Mesendoderm (in vitro differentiated cells): ENCODE data around the gene PCDHGA8.

Experiments
- DNase-seq: peaks from one replicate; pipeline ENCODE4 v3.0.0; 2013
- H2AK5ac ChIP-seq: 2 replicates; pipeline ENCODE4 v1.6.1; 2013; ENCODE audit warnings: low read length, inconsistent platforms
- H2BK120ac ChIP-seq: 2 replicates; pipeline ENCODE4 v1.6.1; 2013; ENCODE audit warnings: low read depth, mild to moderate bottlenecking, low read length, moderate library complexity, mixed read lengths
- H2BK15ac ChIP-seq: replicated peaks from 2 replicates; pipeline ENCODE4 v1.6.1; 2013; ENCODE audit warnings: low read depth, mild to moderate bottlenecking, moderate library complexity
- H2BK5ac ChIP-seq: 2 replicates; pipeline ENCODE4 v1.6.1; 2013; ENCODE audit warnings: low read length, inconsistent platforms
- H3K18ac ChIP-seq: 2 replicates; pipeline ENCODE4 v1.6.1; 2013; ENCODE audit warnings: mild to moderate bottlenecking, low read length, mixed read lengths
- H3K23ac ChIP-seq: one replicate; pipeline ENCODE4 v1.6.1; 2013; ENCODE audit warnings: low read length
- H3K27ac ChIP-seq: 2 replicates; pipeline ENCODE4 v1.5.1; 2013; ENCODE audit warnings: low read depth, mild to moderate bottlenecking, inconsistent platforms, low read length, moderate library complexity
- H3K27me3 ChIP-seq: 2 replicates; pipeline ENCODE4 v1.6.1; 2013; ENCODE audit warnings: low read length, control low read depth, mild to moderate bottlenecking, inconsistent platforms; ENCODE audit not compliant: insufficient read depth, poor library complexity
- H3K36me3 ChIP-seq: 2 replicates; pipeline ENCODE4 v1.6.1; 2013; ENCODE audit warnings: low read length, inconsistent platforms; ENCODE audit not compliant: control insufficient read depth, insufficient read depth
- H3K4ac ChIP-seq: one replicate; pipeline ENCODE4 v1.6.1; 2013; ENCODE audit warnings: low read depth, mild to moderate bottlenecking, low read length, moderate library complexity
- H3K4me1 ChIP-seq: 2 replicates; pipeline ENCODE4 v1.6.1; 2013; ENCODE audit warnings: low read depth, low read length, inconsistent platforms; ENCODE audit not compliant: control insufficient read depth
- H3K4me2 ChIP-seq: 2 replicates; pipeline ENCODE4 v1.6.1; 2013; ENCODE audit warnings: low read length
- H3K4me3 ChIP-seq: 2 replicates; pipeline ENCODE4 v1.5.1; 2013; ENCODE audit warnings: mild to moderate bottlenecking, low read length
- H3K56ac ChIP-seq: one replicate; pipeline ENCODE4 v1.6.1; 2013; ENCODE audit warnings: low read length
- H3K79me1 ChIP-seq: 2 replicates; pipeline ENCODE4 v1.6.1; 2013; ENCODE audit warnings: low read length, inconsistent platforms
- H3K79me2 ChIP-seq: 2 replicates; pipeline ENCODE4 v1.6.1; 2013; ENCODE audit warnings: mild to moderate bottlenecking, low read length; ENCODE audit not compliant: control insufficient read depth, insufficient read depth
- H3K9ac ChIP-seq: 2 replicates; pipeline ENCODE4 v1.6.1; 2013; ENCODE audit warnings: low read length, inconsistent platforms
- H4K5ac ChIP-seq: one replicate; pipeline ENCODE4 v1.6.1; 2013; ENCODE audit warnings: low read length
- H4K8ac ChIP-seq: one replicate; pipeline ENCODE4 v1.6.1; 2013; ENCODE audit warnings: low read depth, mild to moderate bottlenecking, control low read depth, low read length, moderate library complexity
- WGBS: extraction: QIAGEN DNeasy Blood & Tissue Kit; methylation state at CpG from one replicate; pipeline ENCODE4 v1.1.7; 2013; ENCODE audit warnings: low lambda C conversion rate, missing lambda C conversion rate; ENCODE audit not compliant: insufficient coverage; ENCODE audit errors: extremely low coverage; 5-methylcytosine and 5-hydroxymethylcytosine counted together

PCDHGA8 gene

DNA sequence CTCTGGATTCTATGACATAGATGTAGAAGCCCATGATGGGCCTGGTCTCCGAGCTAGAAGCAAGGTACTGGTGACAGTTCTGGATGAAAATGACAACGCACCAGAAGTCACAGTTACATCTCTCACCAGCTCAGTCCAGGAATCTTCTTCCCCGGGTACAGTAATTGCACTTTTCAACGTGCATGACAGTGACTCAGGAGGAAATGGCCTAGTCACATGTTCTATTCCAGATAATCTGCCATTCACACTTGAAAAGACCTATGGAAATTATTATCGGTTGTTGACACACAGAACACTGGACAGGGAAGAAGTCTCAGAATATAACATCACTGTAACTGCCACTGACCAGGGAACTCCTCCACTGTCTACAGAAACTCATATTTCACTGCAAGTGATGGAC is 36.3 kb upstream of the PCDHGA8 start:
- no peak overlapping the region for H2AK5ac ChIP-seq
- no peak overlapping the region for H2BK120ac ChIP-seq
- H4K5ac ChIP-seq, result no peak overlapping the region
- H4K8ac ChIP-seq, result no peak overlapping the region
- no peak overlapping the region for H3K27ac ChIP-seq
- no peaks in the 10 kb centered on the region for H3K4me1 ChIP-seq
- H3K79me1 ChIP-seq, result no peaks in the 10 kb centered on the region
- H3K9ac ChIP-seq, result no peak overlapping the region
- WGBS, result no CpG with 5 or more reads among the region's 5 CpGs
- H3K36me3 ChIP-seq, result no peaks in the 10 kb centered on the region
- H2BK5ac ChIP-seq, result no peak overlapping the region
- H3K79me2 ChIP-seq, result no peaks in the 10 kb centered on the region
- no peak overlapping the region for H3K18ac ChIP-seq
- no peak overlapping the region for H3K4me2 ChIP-seq
- no peak overlapping the region for H3K56ac ChIP-seq
- H3K27me3 ChIP-seq, result no peaks in the 10 kb centered on the region
- no peak overlapping the region for H3K23ac ChIP-seq
- DNase-seq, result no peak
- no peak overlapping the region for H3K4ac ChIP-seq
- no peak overlapping the region for H2BK15ac ChIP-seq
- no peak overlapping the region for H3K4me3 ChIP-seq

DNA sequence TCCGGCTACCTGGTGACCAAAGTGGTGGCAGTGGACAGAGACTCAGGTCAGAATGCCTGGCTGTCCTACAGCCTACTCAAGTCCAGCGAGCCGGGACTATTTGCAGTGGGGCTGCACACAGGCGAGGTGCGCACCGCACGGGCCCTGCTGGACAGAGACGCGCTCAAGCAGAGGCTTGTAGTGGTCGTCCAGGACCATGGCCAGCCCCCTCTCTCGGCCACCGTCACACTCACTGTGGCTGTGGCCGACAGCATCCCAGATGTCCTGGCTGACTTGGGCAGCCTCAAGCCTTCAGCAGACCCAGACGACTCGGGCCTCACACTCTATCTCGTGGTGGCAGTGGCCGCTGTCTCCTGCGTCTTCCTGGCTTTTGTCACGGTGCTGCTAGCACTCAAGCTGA is 35.5 kb upstream of the PCDHGA8 start:
- Histone ChIP-seq H3K18ac (no peak overlapping the region), H4K8ac (no peak overlapping the region), H4K5ac (no peak overlapping the region), H3K23ac (no peak overlapping the region), H2AK5ac (no peak overlapping the region), H3K4me3 (no peak overlapping the region), H3K9ac (no peak overlapping the region), H3K4ac (no peak overlapping the region), H3K27ac (no peak overlapping the region), H3K4me1 (no peaks in the 10 kb centered on the region), H2BK5ac (no peak overlapping the region), H2BK15ac (no peak overlapping the region), H3K79me2 (no peaks in the 10 kb centered on the region), H3K36me3 (no peaks in the 10 kb centered on the region), H3K4me2 (no peak overlapping the region), H3K27me3 (no peaks in the 10 kb centered on the region), H2BK120ac (no peak overlapping the region), H3K79me1 (no peaks in the 10 kb centered on the region), H3K56ac (no peak overlapping the region)
- no peak for DNase-seq
- WGBS, result no CpG with 5 or more reads among the region's 19 CpGs

DNA sequence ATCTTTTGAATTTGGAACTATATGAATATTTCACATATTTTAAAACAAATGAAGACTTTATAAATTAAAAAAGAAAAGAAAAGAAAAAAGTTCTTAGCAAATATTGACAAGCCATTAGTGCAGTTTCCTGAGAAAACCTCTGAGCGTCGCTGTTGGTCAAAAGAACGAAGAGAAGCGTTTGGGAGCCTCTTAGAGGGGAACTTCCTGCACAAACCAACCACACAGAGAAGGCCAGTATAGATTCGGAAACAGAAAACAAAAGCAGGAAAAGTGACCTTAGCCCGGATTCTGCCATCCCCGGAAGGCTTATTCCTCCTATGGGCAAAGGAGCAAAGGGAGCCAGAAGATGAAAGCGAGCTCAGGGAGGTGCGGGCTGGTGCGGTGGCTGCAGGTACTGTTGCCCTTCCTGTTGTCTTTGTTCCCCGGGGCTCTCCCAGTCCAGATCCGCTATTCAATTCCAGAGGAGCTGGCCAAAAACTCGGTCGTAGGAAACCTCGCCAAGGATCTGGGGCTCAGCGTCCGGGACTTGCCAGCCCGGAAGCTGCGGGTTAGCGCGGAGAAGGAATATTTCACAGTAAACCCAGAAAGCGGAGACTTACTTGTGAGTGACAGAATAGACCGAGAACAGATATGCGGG is 32.5 kb upstream of the PCDHGA8 start, which contains the start of gene PCDHGB2:
PCDHGB2 (plus strand) TSS at position 205 of the 637 bp plus-strand sequence; CDS start at position 347, 142 bp downstream.
- DNase-seq, result peak; percentile 73
- Histone ChIP-seq H3K27ac (no peak within 1 kb of the TSS), H3K9ac (no peak within 1 kb of the TSS), H2BK120ac (no peak within 1 kb of the TSS), H4K5ac (no peak within 1 kb of the TSS), H3K4me3 (no peak within 1 kb of the TSS), H2BK5ac (no peak within 1 kb of the TSS), H4K8ac (no peak within 1 kb of the TSS), H3K4me1 (no peaks in the 10 kb centered on the region), H3K18ac (no peak within 1 kb of the TSS), H3K4me2 (no peak within 1 kb of the TSS), H3K79me1 (no peaks in the 10 kb centered on the region), H3K56ac (no peak within 1 kb of the TSS), H3K79me2 (no peaks in the 10 kb centered on the region), H3K4ac (no peak within 1 kb of the TSS), H3K36me3 (no peaks in the 10 kb centered on the region), H3K23ac (no peak within 1 kb of the TSS), H2BK15ac (no peak within 1 kb of the TSS), H3K27me3 (no peaks in the 10 kb centered on the region), H2AK5ac (no peak within 1 kb of the TSS)
- WGBS, result no CpG with 5 or more reads among the region's 24 CpGs

DNA sequence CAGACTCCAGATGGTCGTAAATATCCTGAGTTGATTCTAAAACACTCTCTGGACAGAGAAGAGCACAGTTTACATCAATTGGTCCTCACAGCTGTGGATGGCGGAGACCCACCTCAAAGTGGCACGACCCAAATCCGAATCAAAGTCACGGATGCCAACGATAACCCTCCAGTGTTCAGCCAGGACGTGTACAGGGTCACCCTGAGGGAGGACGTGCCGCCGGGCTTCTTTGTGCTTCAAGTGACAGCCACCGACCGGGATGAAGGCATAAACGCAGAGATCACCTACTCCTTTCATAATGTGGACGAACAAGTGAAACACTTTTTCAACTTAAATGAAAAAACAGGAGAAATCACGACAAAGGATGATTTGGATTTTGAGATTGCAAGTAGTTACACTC is 31.7 kb upstream of the PCDHGA8 start:
- no CpG with 5 or more reads among the region's 15 CpGs for WGBS
- no peak overlapping the region for H3K4me3 ChIP-seq
- H3K27ac ChIP-seq, result no peak overlapping the region
- H3K56ac ChIP-seq, result no peak overlapping the region
- H3K9ac ChIP-seq, result no peak overlapping the region
- no peaks in the 10 kb centered on the region for H3K4me1 ChIP-seq
- DNase-seq, result no peak
- H3K4ac ChIP-seq, result no peak overlapping the region
- H3K18ac ChIP-seq, result no peak overlapping the region
- no peak overlapping the region for H3K23ac ChIP-seq
- H3K79me1 ChIP-seq, result no peaks in the 10 kb centered on the region
- no peak overlapping the region for H3K4me2 ChIP-seq
- H2BK120ac ChIP-seq, result no peak overlapping the region
- no peaks in the 10 kb centered on the region for H3K36me3 ChIP-seq
- no peaks in the 10 kb centered on the region for H3K27me3 ChIP-seq
- no peak overlapping the region for H2AK5ac ChIP-seq
- no peak overlapping the region for H4K5ac ChIP-seq
- H2BK5ac ChIP-seq, result no peak overlapping the region
- H3K79me2 ChIP-seq, result no peaks in the 10 kb centered on the region
- no peak overlapping the region for H4K8ac ChIP-seq
- H2BK15ac ChIP-seq, result no peak overlapping the region

DNA sequence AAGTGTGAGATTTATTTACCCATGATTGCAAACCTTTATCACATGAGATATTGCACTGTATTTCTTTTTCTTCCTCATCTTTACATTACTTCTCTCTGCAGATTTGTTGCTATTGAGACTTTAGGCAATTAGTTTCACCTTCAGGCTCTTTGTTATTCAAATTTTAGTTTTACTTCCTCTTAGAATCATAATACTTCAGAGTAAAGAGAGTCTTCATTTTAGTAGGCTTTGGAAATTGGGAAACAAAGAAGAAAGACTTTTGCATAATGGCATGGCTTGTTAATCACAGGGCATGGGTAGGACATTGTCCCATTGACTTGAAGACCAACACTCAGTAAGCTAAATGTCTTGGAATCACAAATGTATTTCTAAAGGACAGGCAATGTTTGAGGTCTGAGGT is 29.7 kb upstream of the PCDHGA8 start:
- Histone ChIP-seq H3K4ac (no peak overlapping the region), H3K4me3 (no peak overlapping the region), H2BK120ac (no peak overlapping the region), H3K18ac (no peak overlapping the region), H3K27ac (no peak overlapping the region), H3K9ac (no peak overlapping the region), H2BK5ac (no peak overlapping the region), H4K8ac (no peak overlapping the region), H2BK15ac (no peak overlapping the region), H3K56ac (no peak overlapping the region), H3K4me2 (no peak overlapping the region), H3K79me2 (no peaks in the 10 kb centered on the region), H2AK5ac (no peak overlapping the region), H3K4me1 (no peaks in the 10 kb centered on the region), H4K5ac (no peak overlapping the region), H3K79me1 (no peaks in the 10 kb centered on the region), H3K27me3 (no peaks in the 10 kb centered on the region), H3K23ac (no peak overlapping the region), H3K36me3 (no peaks in the 10 kb centered on the region)
- no peak for DNase-seq

DNA sequence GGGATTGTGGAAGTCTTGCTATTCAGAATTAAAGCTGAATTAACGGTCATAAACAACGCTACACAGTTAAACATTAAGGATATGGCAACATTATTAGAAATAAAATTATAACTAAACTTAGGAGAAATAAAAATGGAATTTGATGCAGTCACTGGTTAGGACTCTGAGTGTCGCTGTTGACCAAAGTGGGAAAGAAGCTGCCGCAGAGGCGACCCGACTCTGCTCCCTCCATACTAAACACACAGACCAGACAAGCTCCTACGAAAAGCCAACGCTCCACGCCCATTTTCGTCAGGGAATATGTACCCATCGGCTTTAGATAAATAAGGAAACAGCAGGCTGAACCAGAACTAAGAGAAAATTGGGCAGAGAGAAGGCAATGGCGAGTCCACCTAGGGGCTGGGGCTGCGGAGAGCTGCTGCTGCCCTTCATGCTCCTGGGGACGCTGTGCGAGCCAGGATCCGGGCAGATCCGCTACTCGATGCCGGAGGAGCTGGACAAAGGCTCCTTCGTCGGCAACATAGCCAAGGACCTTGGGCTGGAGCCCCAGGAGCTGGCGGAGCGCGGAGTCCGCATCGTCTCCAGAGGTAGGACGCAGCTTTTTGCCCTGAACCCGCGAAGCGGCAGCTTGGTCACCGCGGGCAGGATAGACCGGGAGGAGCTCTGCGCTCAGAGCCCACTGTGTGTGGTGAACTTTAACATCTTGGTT is 28.3 kb upstream of the PCDHGA8 start, which contains the start of gene PCDHGA5:
PCDHGA5 (plus strand) TSS at position 211 of the 709 bp plus-strand sequence; CDS start at position 380, 169 bp downstream.
- no peak within 1 kb of the TSS for H3K4me3 ChIP-seq
- H3K4ac ChIP-seq, result no peak within 1 kb of the TSS
- H4K5ac ChIP-seq, result no peak within 1 kb of the TSS
- no peak within 1 kb of the TSS for H4K8ac ChIP-seq
- H3K23ac ChIP-seq, result no peak within 1 kb of the TSS
- no peak within 1 kb of the TSS for H2BK120ac ChIP-seq
- no peak within 1 kb of the TSS for H3K27ac ChIP-seq
- no peak within 1 kb of the TSS for H3K9ac ChIP-seq
- WGBS, result no CpG with 5 or more reads among the region's 34 CpGs
- H2BK5ac ChIP-seq, result no peak within 1 kb of the TSS
- no peaks in the 10 kb centered on the region for H3K27me3 ChIP-seq
- H3K79me2 ChIP-seq, result no peaks in the 10 kb centered on the region
- H3K4me1 ChIP-seq, result no peaks in the 10 kb centered on the region
- H2BK15ac ChIP-seq, result no peak within 1 kb of the TSS
- no peak within 1 kb of the TSS for H3K4me2 ChIP-seq
- no peaks in the 10 kb centered on the region for H3K79me1 ChIP-seq
- DNase-seq, result no peak
- no peaks in the 10 kb centered on the region for H3K36me3 ChIP-seq
- no peak within 1 kb of the TSS for H3K18ac ChIP-seq
- no peak within 1 kb of the TSS for H3K56ac ChIP-seq
- H2AK5ac ChIP-seq, result no peak within 1 kb of the TSS
